ENCODE measurements around the gene TSTD2.

TSTD2 gene

DNA sequence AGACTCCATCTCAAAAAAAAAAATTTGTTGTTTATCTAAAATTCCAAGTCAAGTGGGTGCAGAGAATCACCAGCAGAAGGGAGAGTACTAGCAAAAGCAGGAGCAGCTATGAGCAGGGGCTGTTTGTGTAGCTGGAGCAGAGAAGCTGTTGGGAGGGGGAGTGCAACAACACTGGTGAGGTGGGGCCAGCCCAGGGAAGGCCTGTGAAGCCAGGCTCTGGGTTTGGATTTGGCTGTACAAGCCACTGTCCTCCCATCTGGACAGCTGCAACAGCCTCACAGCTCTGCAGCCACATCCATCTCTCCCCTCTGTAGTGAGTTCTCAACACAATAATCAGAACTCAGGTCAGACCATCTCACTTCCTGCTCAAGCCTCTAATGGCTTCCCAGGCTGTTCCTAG is 72.3 kb downstream of the TSTD2 start:
- Histone ChIP-seq H3K36me3 (ENCODE audit: insufficient read depth, low read length) (no peaks in the 10 kb centered on the region), H3K9me3 (ENCODE audit: low read length) (no peaks in the 10 kb centered on the region), H3K9me2 (ENCODE audit: low read depth, low read length) (no peaks in the 10 kb centered on the region), H3K9ac (ENCODE audit: low read length) (no peak overlapping the region), H3K4me2 (ENCODE audit: low read length) (no peak overlapping the region), H3K79me2 (ENCODE audit: insufficient read depth, low read length) (no peaks in the 10 kb centered on the region), H3K4me1 (ENCODE audit: insufficient read depth, low read length, severe bottlenecking) (no peaks in the 10 kb centered on the region), H3K27ac (ENCODE audit: low read depth, low read length, poor library complexity, severe bottlenecking) (no peak overlapping the region), H3K4me3 (ENCODE audit: low read depth, low read length, poor library complexity, severe bottlenecking) (no peak overlapping the region), H4K20me1 (ENCODE audit: insufficient read depth, low read length) (no peaks in the 10 kb centered on the region), H3K27me3 (ENCODE audit: insufficient read depth, low read length) (no peaks in the 10 kb centered on the region), H2AFZ (ENCODE audit: low read length) (no peak overlapping the region), H3F3A (ENCODE audit: insufficient read depth, low read length) (no peaks in the 10 kb centered on the region)
- TF ChIP-seq, protein P1, sequence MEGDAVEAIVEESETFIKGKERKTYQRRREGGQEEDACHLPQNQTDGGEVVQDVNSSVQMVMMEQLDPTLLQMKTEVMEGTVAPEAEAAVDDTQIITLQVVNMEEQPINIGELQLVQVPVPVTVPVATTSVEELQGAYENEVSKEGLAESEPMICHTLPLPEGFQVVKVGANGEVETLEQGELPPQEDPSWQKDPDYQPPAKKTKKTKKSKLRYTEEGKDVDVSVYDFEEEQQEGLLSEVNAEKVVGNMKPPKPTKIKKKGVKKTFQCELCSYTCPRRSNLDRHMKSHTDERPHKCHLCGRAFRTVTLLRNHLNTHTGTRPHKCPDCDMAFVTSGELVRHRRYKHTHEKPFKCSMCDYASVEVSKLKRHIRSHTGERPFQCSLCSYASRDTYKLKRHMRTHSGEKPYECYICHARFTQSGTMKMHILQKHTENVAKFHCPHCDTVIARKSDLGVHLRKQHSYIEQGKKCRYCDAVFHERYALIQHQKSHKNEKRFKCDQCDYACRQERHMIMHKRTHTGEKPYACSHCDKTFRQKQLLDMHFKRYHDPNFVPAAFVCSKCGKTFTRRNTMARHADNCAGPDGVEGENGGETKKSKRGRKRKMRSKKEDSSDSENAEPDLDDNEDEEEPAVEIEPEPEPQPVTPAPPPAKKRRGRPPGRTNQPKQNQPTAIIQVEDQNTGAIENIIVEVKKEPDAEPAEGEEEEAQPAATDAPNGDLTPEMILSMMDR (IDR thresholded peaks at IDR 0.05; ENCODE audit: low read length): no peak
- TF ChIP-seq EZH2 (IDR thresholded peaks at IDR 0.05; ENCODE audit: borderline replicate concordance, low read length): no peak

DNA sequence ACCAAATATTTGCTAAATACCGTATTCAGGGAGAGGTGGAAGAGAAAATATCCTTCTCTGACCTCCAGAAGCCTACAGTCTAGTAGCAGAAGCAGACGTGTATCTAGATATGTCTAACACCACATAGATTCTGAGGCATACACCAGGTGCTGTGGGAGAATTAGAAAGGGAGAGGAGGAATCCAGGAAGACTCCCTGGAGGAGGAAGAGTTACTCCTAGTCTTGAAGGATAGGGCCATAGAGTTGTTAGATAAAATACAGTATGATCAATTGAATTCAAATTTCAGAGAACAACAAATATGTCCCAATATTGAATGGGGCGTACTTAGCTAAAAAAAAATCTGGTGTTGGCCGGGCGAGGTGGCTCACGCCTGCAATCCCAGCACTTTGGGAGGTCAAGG is 73.0 kb downstream of the TSTD2 start:
- Histone ChIP-seq H4K20me1 (ENCODE audit: insufficient read depth, low read length) (no peaks in the 10 kb centered on the region), H2AFZ (ENCODE audit: low read length) (no peak overlapping the region), H3K27me3 (ENCODE audit: insufficient read depth, low read length) (no peaks in the 10 kb centered on the region), H3K4me2 (ENCODE audit: low read length) (no peak overlapping the region), H3K9ac (ENCODE audit: low read length) (no peak overlapping the region), H3K4me3 (ENCODE audit: low read depth, low read length, poor library complexity, severe bottlenecking) (no peak overlapping the region), H3K79me2 (ENCODE audit: insufficient read depth, low read length) (no peaks in the 10 kb centered on the region), H3K9me2 (ENCODE audit: low read depth, low read length) (no peaks in the 10 kb centered on the region), H3F3A (ENCODE audit: insufficient read depth, low read length) (no peaks in the 10 kb centered on the region), H3K9me3 (ENCODE audit: low read length) (no peaks in the 10 kb centered on the region), H3K36me3 (ENCODE audit: insufficient read depth, low read length) (no peaks in the 10 kb centered on the region), H3K4me1 (ENCODE audit: insufficient read depth, low read length, severe bottlenecking) (no peaks in the 10 kb centered on the region), H3K27ac (ENCODE audit: low read depth, low read length, poor library complexity, severe bottlenecking) (no peak overlapping the region)
- TF ChIP-seq EZH2 (IDR thresholded peaks at IDR 0.05; ENCODE audit: borderline replicate concordance, low read length): no peak
- TF ChIP-seq, protein P1 (IDR thresholded peaks at IDR 0.05; ENCODE audit: low read length): no peak

DNA sequence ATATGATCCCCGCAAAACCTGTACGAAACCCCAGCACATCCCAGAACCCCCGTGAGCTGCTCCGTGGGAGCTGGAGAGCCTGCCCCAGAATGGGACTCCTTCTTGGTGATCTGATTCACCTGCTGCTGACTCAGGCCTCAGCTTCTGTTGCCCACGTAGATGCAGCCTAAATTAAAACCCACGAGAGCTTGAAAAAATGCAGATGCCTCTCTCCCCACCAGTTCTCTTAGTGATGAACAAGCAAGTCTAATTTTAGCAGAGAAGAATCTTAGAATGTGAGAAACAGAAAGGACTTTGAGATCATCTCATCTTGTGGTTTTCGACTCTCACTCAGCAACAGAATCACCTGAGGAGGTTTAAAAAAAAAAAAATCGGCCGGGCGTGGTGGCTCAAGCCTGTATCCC is 74.1 kb downstream of the TSTD2 start:
- Histone ChIP-seq H3K9ac (ENCODE audit: low read length) (no peak overlapping the region), H3K9me2 (ENCODE audit: low read depth, low read length) (no peaks in the 10 kb centered on the region)

More for the DNA sequence above, 74.1 kb downstream of the TSTD2 start:
- Histone ChIP-seq H3K4me3 (ENCODE audit: low read depth, low read length, poor library complexity, severe bottlenecking) (no peak overlapping the region), H3K79me2 (ENCODE audit: insufficient read depth, low read length) (no peaks in the 10 kb centered on the region), H4K20me1 (ENCODE audit: insufficient read depth, low read length) (no peaks in the 10 kb centered on the region), H3F3A (ENCODE audit: insufficient read depth, low read length) (no peaks in the 10 kb centered on the region), H3K4me1 (ENCODE audit: insufficient read depth, low read length, severe bottlenecking) (no peaks in the 10 kb centered on the region), H2AFZ (ENCODE audit: low read length) (no peak overlapping the region), H3K27ac (ENCODE audit: low read depth, low read length, poor library complexity, severe bottlenecking) (no peak overlapping the region), H3K4me2 (ENCODE audit: low read length) (no peak overlapping the region), H3K9me3 (ENCODE audit: low read length) (no peaks in the 10 kb centered on the region), H3K36me3 (ENCODE audit: insufficient read depth, low read length) (no peaks in the 10 kb centered on the region), H3K27me3 (ENCODE audit: insufficient read depth, low read length) (no peaks in the 10 kb centered on the region)
- TF ChIP-seq, protein P1 (IDR thresholded peaks at IDR 0.05; ENCODE audit: low read length): no peak
- TF ChIP-seq EZH2 (IDR thresholded peaks at IDR 0.05; ENCODE audit: borderline replicate concordance, low read length): no peak
